ENCODE data around the gene JMJD6. TPM values are rescaled to one million over a fixed set of nuclear protein-coding genes. Genes with fewer than 3 reads are reported as not detected.

JMJD6 gene
- total and polyA plus RNA-seq, 2 experiments from 2014 or later: 11.4 to 12.8 TPM

DNA sequence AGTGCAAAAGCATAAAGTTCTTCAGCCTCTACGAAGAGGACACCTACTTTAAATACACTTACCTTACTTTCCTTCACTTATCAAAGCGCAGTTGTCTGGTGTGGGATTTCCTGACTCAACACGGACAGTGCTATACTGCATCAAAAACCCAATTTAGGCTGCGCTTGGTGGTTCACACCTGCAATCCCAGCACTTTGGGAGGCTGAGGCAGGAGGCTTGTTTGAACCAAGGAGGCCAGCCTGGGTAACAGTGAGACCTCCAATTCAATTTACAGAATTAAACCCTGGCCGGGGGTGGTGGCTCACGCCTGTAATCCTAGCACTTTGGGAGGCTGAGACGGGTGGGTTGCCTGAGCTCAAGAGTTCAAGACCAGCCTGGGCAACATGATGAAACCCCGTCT is 4.1 kb downstream of the JMJD6 start (continued):
- TF ChIP-seq, protein P1, sequence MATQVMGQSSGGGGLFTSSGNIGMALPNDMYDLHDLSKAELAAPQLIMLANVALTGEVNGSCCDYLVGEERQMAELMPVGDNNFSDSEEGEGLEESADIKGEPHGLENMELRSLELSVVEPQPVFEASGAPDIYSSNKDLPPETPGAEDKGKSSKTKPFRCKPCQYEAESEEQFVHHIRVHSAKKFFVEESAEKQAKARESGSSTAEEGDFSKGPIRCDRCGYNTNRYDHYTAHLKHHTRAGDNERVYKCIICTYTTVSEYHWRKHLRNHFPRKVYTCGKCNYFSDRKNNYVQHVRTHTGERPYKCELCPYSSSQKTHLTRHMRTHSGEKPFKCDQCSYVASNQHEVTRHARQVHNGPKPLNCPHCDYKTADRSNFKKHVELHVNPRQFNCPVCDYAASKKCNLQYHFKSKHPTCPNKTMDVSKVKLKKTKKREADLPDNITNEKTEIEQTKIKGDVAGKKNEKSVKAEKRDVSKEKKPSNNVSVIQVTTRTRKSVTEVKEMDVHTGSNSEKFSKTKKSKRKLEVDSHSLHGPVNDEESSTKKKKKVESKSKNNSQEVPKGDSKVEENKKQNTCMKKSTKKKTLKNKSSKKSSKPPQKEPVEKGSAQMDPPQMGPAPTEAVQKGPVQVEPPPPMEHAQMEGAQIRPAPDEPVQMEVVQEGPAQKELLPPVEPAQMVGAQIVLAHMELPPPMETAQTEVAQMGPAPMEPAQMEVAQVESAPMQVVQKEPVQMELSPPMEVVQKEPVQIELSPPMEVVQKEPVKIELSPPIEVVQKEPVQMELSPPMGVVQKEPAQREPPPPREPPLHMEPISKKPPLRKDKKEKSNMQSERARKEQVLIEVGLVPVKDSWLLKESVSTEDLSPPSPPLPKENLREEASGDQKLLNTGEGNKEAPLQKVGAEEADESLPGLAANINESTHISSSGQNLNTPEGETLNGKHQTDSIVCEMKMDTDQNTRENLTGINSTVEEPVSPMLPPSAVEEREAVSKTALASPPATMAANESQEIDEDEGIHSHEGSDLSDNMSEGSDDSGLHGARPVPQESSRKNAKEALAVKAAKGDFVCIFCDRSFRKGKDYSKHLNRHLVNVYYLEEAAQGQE (IDR thresholded peaks at IDR 0.05; ENCODE audit: unreplicated experiment): no peak
- no peak for TF ChIP-seq ZNF114 (CRISPR knock-in tag; IDR thresholded peaks at IDR 0.05)
- TF ChIP-seq NANOG (IDR thresholded peaks at IDR 0.05; ENCODE audit: borderline replicate concordance): no peak
- no peak for TF ChIP-seq ZNF331 (CRISPR knock-in tag; IDR thresholded peaks at IDR 0.05; ENCODE audit: low read depth)
- TF ChIP-seq CREB1 (CRISPR knock-in tag; IDR thresholded peaks at IDR 0.05; ENCODE audit: low read depth): no peak

DNA sequence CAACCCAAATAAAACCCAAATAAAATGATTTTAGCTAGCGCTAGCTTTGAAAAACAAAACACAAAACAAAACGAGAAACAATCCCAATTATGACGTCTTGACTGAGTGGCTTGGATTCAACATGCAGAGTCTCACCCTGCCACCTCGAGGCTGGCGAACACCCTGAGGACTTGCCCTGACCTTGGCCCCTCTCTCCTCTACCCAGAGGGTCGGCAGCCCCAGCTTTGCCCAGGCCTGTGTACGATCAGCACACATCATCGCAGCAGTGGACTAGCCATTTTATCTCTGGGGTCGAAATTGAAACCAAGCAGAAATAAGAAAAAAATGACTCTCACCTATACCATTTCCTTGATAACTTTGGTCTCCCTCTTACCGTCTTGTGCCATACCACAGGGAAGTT is 4.9 kb downstream of the JMJD6 start:
- Mint-ChIP-seq H3K27me3 (ENCODE audit: insufficient read depth, low read depth, poor library complexity) (peaks cover 3% of the 10 kb centered on the region), H3K4me3 (no peak overlapping the region), H3K4me1 (peaks cover 5% of the 10 kb centered on the region; the same call in 2 of the 3 replicates), H3K36me3 (ENCODE audit: low read depth) (peaks cover 76% of the 10 kb centered on the region), H3K27ac (no peak overlapping the region), H3K9me3 (no peaks in the 10 kb centered on the region)
- 0 out of 2 replicates have a peak, but pooled peaks cover 4% of the 10 kb centered on the region for H3F3A ChIP-seq (replicated peaks; ENCODE audit: low read depth)
- peaks cover 6% of the 10 kb centered on the region; the same call in 1 of the 2 replicates for H3K4me1 ChIP-seq (ENCODE audit: insufficient read depth)
- H2AFZ ChIP-seq: no peak overlapping the region
- peaks cover 23% of the 10 kb centered on the region for H3K79me2 ChIP-seq (replicated peaks; ENCODE audit: insufficient read depth)
- ATAC-seq (no peak), DNase-seq (ENCODE audit: low spot score) (no peak)
- H3K4me2 ChIP-seq: no peak overlapping the region
- no peaks in the 10 kb centered on the region for H3K9me2 ChIP-seq (ENCODE audit: insufficient read depth)
- peaks cover 38% of the 10 kb centered on the region for H3K36me3 ChIP-seq (ENCODE audit: insufficient read depth)
- no peak overlapping the region for H3K4me3 ChIP-seq
- no peak for TF ChIP-seq POLR2AphosphoS5 (IDR thresholded peaks at IDR 0.05; ENCODE audit: low read depth)
- TF ChIP-seq NANOG (IDR thresholded peaks at IDR 0.05; ENCODE audit: borderline replicate concordance): no peak
- no peak for TF ChIP-seq JUNB (IDR thresholded peaks at IDR 0.05; ENCODE audit: unreplicated experiment)
- no peak for TF ChIP-seq EZH2phosphoT487 (IDR thresholded peaks at IDR 0.05; ENCODE audit: unreplicated experiment)
- TF ChIP-seq, protein P2, sequence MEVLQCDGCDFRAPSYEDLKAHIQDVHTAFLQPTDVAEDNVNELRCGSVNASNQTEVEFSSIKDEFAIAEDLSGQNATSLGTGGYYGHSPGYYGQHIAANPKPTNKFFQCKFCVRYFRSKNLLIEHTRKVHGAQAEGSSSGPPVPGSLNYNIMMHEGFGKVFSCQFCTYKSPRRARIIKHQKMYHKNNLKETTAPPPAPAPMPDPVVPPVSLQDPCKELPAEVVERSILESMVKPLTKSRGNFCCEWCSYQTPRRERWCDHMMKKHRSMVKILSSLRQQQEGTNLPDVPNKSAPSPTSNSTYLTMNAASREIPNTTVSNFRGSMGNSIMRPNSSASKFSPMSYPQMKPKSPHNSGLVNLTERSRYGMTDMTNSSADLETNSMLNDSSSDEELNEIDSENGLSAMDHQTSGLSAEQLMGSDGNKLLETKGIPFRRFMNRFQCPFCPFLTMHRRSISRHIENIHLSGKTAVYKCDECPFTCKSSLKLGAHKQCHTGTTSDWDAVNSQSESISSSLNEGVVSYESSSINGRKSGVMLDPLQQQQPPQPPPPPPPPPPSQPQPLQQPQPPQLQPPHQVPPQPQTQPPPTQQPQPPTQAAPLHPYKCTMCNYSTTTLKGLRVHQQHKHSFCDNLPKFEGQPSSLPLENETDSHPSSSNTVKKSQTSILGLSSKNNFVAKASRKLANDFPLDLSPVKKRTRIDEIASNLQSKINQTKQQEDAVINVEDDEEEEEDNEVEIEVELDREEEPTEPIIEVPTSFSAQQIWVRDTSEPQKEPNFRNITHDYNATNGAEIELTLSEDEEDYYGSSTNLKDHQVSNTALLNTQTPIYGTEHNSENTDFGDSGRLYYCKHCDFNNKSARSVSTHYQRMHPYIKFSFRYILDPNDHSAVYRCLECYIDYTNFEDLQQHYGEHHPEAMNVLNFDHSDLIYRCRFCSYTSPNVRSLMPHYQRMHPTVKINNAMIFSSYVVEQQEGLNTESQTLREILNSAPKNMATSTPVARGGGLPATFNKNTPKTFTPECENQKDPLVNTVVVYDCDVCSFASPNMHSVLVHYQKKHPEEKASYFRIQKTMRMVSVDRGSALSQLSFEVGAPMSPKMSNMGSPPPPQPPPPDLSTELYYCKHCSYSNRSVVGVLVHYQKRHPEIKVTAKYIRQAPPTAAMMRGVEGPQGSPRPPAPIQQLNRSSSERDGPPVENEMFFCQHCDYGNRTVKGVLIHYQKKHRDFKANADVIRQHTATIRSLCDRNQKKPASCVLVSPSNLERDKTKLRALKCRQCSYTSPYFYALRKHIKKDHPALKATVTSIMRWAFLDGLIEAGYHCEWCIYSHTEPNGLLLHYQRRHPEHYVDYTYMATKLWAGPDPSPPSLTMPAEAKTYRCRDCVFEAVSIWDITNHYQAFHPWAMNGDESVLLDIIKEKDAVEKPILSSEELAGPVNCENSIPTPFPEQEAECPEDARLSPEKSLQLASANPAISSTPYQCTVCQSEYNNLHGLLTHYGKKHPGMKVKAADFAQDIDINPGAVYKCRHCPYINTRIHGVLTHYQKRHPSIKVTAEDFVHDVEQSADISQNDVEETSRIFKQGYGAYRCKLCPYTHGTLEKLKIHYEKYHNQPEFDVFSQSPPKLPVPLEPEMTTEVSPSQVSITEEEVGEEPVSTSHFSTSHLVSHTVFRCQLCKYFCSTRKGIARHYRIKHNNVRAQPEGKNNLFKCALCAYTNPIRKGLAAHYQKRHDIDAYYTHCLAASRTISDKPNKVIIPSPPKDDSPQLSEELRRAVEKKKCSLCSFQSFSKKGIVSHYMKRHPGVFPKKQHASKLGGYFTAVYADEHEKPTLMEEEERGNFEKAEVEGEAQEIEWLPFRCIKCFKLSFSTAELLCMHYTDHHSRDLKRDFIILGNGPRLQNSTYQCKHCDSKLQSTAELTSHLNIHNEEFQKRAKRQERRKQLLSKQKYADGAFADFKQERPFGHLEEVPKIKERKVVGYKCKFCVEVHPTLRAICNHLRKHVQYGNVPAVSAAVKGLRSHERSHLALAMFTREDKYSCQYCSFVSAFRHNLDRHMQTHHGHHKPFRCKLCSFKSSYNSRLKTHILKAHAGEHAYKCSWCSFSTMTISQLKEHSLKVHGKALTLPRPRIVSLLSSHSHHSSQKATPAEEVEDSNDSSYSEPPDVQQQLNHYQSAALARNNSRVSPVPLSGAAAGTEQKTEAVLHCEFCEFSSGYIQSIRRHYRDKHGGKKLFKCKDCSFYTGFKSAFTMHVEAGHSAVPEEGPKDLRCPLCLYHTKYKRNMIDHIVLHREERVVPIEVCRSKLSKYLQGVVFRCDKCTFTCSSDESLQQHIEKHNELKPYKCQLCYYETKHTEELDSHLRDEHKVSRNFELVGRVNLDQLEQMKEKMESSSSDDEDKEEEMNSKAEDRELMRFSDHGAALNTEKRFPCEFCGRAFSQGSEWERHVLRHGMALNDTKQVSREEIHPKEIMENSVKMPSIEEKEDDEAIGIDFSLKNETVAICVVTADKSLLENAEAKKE (CRISPR knock-in tag; IDR thresholded peaks at IDR 0.05): no peak
- H4K20me1 ChIP-seq (replicated peaks; ENCODE audit: insufficient read depth): peaks cover 11% of the 10 kb centered on the region; the same call in 1 of the 2 replicates
- no peak overlapping the region for H3K27ac ChIP-seq (ENCODE audit: low read depth)
- no peaks in the 10 kb centered on the region for H3K27me3 ChIP-seq (ENCODE audit: insufficient read depth)

Measured in GM23338 (cell line).